KOPT-K1 (cell line): ENCODE measurements around the gene GLA.

Experiments used
- H3K27ac ChIP-seq: fragments of 200-600 bp; sonication (generic); 2 replicates; pipeline ENCODE4 v1.5.1; 2016; ENCODE audit warnings: antibody characterized with exemption, mild to moderate bottlenecking, low read depth, low read length; ENCODE audit not compliant: poor library complexity, severe bottlenecking
- H3K36me3 ChIP-seq: fragments of 200-600 bp; sonication (generic); 2 replicates; pipeline ENCODE4 v1.5.1; 2017; ENCODE audit warnings: antibody characterized with exemption, mild to moderate bottlenecking, low read length, moderate library complexity; ENCODE audit not compliant: insufficient read depth
- H3K9me3 ChIP-seq: fragments of 200-600 bp; sonication (generic); 2 replicates; pipeline ENCODE4 v1.5.1; 2017; ENCODE audit warnings: antibody characterized with exemption, low read length, mild to moderate bottlenecking; ENCODE audit not compliant: insufficient read depth, poor library complexity, severe bottlenecking

GLA gene

GRCh38 chrX:101411984-101412383 lies 4.3 kb upstream of the GLA start:
- peaks cover 32% of the 10 kb centered on the region for H3K36me3 ChIP-seq
- no peak overlapping the region for H3K27ac ChIP-seq

GRCh38 chrX:101410461-101410860 lies 2.7 kb upstream of the GLA start:
- Histone ChIP-seq H3K36me3 (peaks cover 32% of the 10 kb centered on the region), H3K9me3 (no peaks in the 10 kb centered on the region), H3K27ac (no peak overlapping the region)

More at GRCh38 chrX:101411984-101412383, 4.3 kb upstream of the GLA start:
- H3K9me3 ChIP-seq: no peaks in the 10 kb centered on the region

GRCh38 chrX:101409043-101409442 lies 1.3 kb upstream of the GLA start:
- Histone ChIP-seq H3K27ac (peak overlapping the region; percentile 86), H3K36me3 (peaks cover 23% of the 10 kb centered on the region), H3K9me3 (no peaks in the 10 kb centered on the region)

- Histone ChIP-seq H3K9me3 (no peaks in the 10 kb centered on the region), H3K36me3 (peaks cover 25% of the 10 kb centered on the region), H3K27ac (peak overlapping the region; percentile 86)
Observed at GRCh38 chrX:101408532-101408841, 762 bp upstream of the GLA start.

- Histone ChIP-seq H3K9me3 (no peaks in the 10 kb centered on the region), H3K36me3 (peaks cover 25% of the 10 kb centered on the region), H3K27ac (peak overlapping the region; percentile 86)
Observed at GRCh38 chrX:101407167-101407747, 468 bp downstream of the GLA start.

- H3K9me3 ChIP-seq: no peaks in the 10 kb centered on the region
- H3K36me3 ChIP-seq: peaks cover 77% of the 10 kb centered on the region
- no peak overlapping the region for H3K27ac ChIP-seq
Observed at GRCh38 chrX:101399825-101400224, 7.9 kb downstream of the GLA start.

- H3K9me3 ChIP-seq: no peaks in the 10 kb centered on the region
- H3K36me3 ChIP-seq: peaks cover 81% of the 10 kb centered on the region
Observed at GRCh38 chrX:101398694-101399093, 9.0 kb downstream of the GLA start.

GRCh38 chrX:101397779-101398178 lies 9.9 kb downstream of the GLA start:
- no peak overlapping the region for H3K27ac ChIP-seq
- peaks cover 81% of the 10 kb centered on the region for H3K36me3 ChIP-seq
- H3K9me3 ChIP-seq: no peaks in the 10 kb centered on the region

More at GRCh38 chrX:101398694-101399093, 9.0 kb downstream of the GLA start:
- H3K27ac ChIP-seq: no peak overlapping the region

- peaks cover 76% of the 10 kb centered on the region for H3K36me3 ChIP-seq
- H3K9me3 ChIP-seq: no peaks in the 10 kb centered on the region
- H3K27ac ChIP-seq: no peak overlapping the region
Observed at GRCh38 chrX:101395789-101396188, 11.9 kb downstream of the GLA start.

GRCh38 chrX:101394372-101394771 lies 13.4 kb downstream of the GLA start:
- Histone ChIP-seq H3K36me3 (peaks cover 70% of the 10 kb centered on the region), H3K27ac (no peak overlapping the region)

GRCh38 chrX:101393530-101394305 lies 14.0 kb downstream of the GLA start:
- no peak overlapping the region for H3K27ac ChIP-seq
- H3K9me3 ChIP-seq: no peaks in the 10 kb centered on the region
- peaks cover 70% of the 10 kb centered on the region for H3K36me3 ChIP-seq

More at GRCh38 chrX:101394372-101394771, 13.4 kb downstream of the GLA start:
- H3K9me3 ChIP-seq: no peaks in the 10 kb centered on the region

GRCh38 chrX:101391831-101392230 lies 15.9 kb downstream of the GLA start:
- H3K27ac ChIP-seq: peak overlapping the region; percentile 81
- H3K36me3 ChIP-seq: peaks cover 53% of the 10 kb centered on the region
- no peaks in the 10 kb centered on the region for H3K9me3 ChIP-seq

- Histone ChIP-seq H3K36me3 (peaks cover 43% of the 10 kb centered on the region), H3K27ac (peak within 1 kb of the TSS; percentile 81), H3K9me3 (no peaks in the 10 kb centered on the region)
Observed at GRCh38 chrX:101390664-101391525, 16.8 kb downstream of the GLA start, which contains the start of gene RPL36A. Gene RPL36A, plus strand, starts transcription at chrX:101391011. Its CDS starts 33 bp downstream, at chrX:101391044.

- Histone ChIP-seq H3K9me3 (no peaks in the 10 kb centered on the region), H3K27ac (no peak overlapping the region)
Observed at GRCh38 chrX:101388604-101389003, 19.1 kb downstream of the GLA start.

GRCh38 chrX:101386542-101386885 lies 21.2 kb downstream of the GLA start:
- H3K27ac ChIP-seq: no peak overlapping the region
- no peaks in the 10 kb centered on the region for H3K9me3 ChIP-seq
- H3K36me3 ChIP-seq: peaks cover 2% of the 10 kb centered on the region

More at GRCh38 chrX:101388604-101389003, 19.1 kb downstream of the GLA start:
- peaks cover 23% of the 10 kb centered on the region for H3K36me3 ChIP-seq
